Thymus (tissue), 14 donors: ENCODE measurements around the gene FAM83B. TPM values are rescaled to one million over a fixed set of nuclear protein-coding genes. Genes with fewer than 3 reads are reported as not detected.
"Not testable (repeated sequence)": the region's sequence is repeated elsewhere in the genome, so short reads cannot be mapped to it uniquely, and the experiment has no call there.

Source experiments
- DNase-seq, 9 donors: peaks; one replicate each; pipeline ENCODE4 v3.0.0-alpha.2; 2013; ENCODE audit warnings: low spot score in 9 of 9, low read depth in 6 of 9, missing footprints in 1 of 9
- H3K27ac ChIP-seq, 2 donors: one replicate each; pipeline ENCODE4 v1.5.1; 2013; ENCODE audit warnings: control low read depth in 1 of 2, low read depth in 1 of 2, low read length in 1 of 2, mild to moderate bottlenecking in 1 of 2, moderate library complexity in 1 of 2
- H3K27me3 ChIP-seq, 2 donors: one replicate each; pipeline ENCODE4 v1.5.1; 2013; ENCODE audit warnings: low read length in 1 of 2; ENCODE audit not compliant: control insufficient read depth in 2 of 2, insufficient read depth in 1 of 2
- H3K36me3 ChIP-seq, 2 donors: one replicate each; pipeline ENCODE4 v1.5.1; 2013; ENCODE audit warnings: low read length in 1 of 2, mild to moderate bottlenecking in 1 of 2, moderate library complexity in 1 of 2; ENCODE audit not compliant: control insufficient read depth in 2 of 2, insufficient read depth in 2 of 2
- H3K4me1 ChIP-seq, 2 donors: one replicate each; pipeline ENCODE4 v1.5.1; 2013; ENCODE audit warnings: low read length in 2 of 2; ENCODE audit not compliant: control insufficient read depth in 2 of 2, insufficient read depth in 2 of 2
- H3K4me3 ChIP-seq, 2 donors: one replicate each; pipeline ENCODE4 v1.5.1; 2013; ENCODE audit warnings: low read length in 2 of 2, control low read depth in 1 of 2, mild to moderate bottlenecking in 1 of 2
- H3K9me3 ChIP-seq, 2 donors: one replicate each; pipeline ENCODE4 v1.5.1; 2013; ENCODE audit warnings: low read length in 1 of 2, mild to moderate bottlenecking in 1 of 2; ENCODE audit not compliant: control insufficient read depth in 2 of 2, insufficient read depth in 1 of 2
- WGBS: extraction: QIAGEN DNeasy Blood & Tissue Kit; methylation state at CpG from one replicate; pipeline ENCODE4 v1.1.7; 2013; 5-methylcytosine and 5-hydroxymethylcytosine counted together
- long read RNA-seq, 10 donors: transcript quantifications; one replicate each; lab custom pipeline, GENCODE V29; 2026
- polyA plus RNA-seq: library from polyadenylated mRNA; stranded (reverse); fragments of 200-250 nt; gene quantifications from one replicate; pipeline ENCODE4 v1.2.3, GENCODE V29; 2013
- total RNA-seq: library from RNA; stranded (reverse); fragments of 120-200 nt; gene quantifications from one replicate; pipeline ENCODE4 v1.2.4, GENCODE V29; 2013
- donor health status: healthy.

FAM83B gene
- total RNA-seq: 6.6 TPM
- polyA plus RNA-seq: 2.0 TPM
- long read RNA-seq, donor 1: 0 reads
- long read RNA-seq, donor 2: 0 reads
- long read RNA-seq, donor 3: 0 reads
- long read RNA-seq, donor 4: 0 reads
- long read RNA-seq, donor 5: 0 reads
- long read RNA-seq, donor 6: 0 reads
- long read RNA-seq, donor 7: 0 reads
- long read RNA-seq, donor 8: 0 reads
- long read RNA-seq, donor 9, partial matches to known transcripts: 0 of 1 reads
- long read RNA-seq, donor 9, other reads (novel, unspliced or antisense): 0 of 1 reads
- long read RNA-seq, donor 10: 0 reads

GRCh38 chr6:54846243-54846856, at the start of gene FAM83B:
FAM83B (plus strand) TSS chr6:54846771; CDS start chr6:54870247, 23,476 bp downstream.
- DNase-seq: peak in 3 of 9 donors; percentile 9 to 26 (median 22)
- Histone ChIP-seq H3K27ac (peak within 1 kb of the TSS; percentile 69), H3K9me3 (peaks cover 0 to 1% of the 10 kb centered on the region in 2 donors), H3K4me3 (peak within 1 kb of the TSS; percentile 34 to 37), H3K4me1 (no peaks in the 10 kb centered on the region), H3K36me3 (no peaks in the 10 kb centered on the region), H3K27me3 (peaks cover 12 to 31% of the 10 kb centered on the region in 2 donors)
- WGBS: 18% methylated on average over 50 of the region's 50 CpGs

- not testable (repeated sequence) for H3K36me3 ChIP-seq, H3K27me3 ChIP-seq, H3K9me3 ChIP-seq, DNase-seq, H3K4me3 ChIP-seq, H3K4me1 ChIP-seq, H3K27ac ChIP-seq
These were observed 49.7 kb upstream of the FAM83B start for GRCh38 chr6:54796918-54797317.

GRCh38 chr6:54800050-54800600, 46.4 kb upstream of the FAM83B start:
- no peaks in the 10 kb centered on the region for H3K4me1 ChIP-seq
- no peak overlapping the region for H3K27ac ChIP-seq
- H3K27me3 ChIP-seq: no peaks in the 10 kb centered on the region
- H3K36me3 ChIP-seq: no peaks in the 10 kb centered on the region
- H3K9me3 ChIP-seq: no peaks in the 10 kb centered on the region
- no peak overlapping the region for H3K4me3 ChIP-seq
- no peak for DNase-seq
- 91% methylated on average over 4 of the region's 4 CpGs for WGBS

GRCh38 chr6:54801244-54801643, 45.3 kb upstream of the FAM83B start:
- Histone ChIP-seq H3K27me3 (no peaks in the 10 kb centered on the region), H3K4me1 (no peaks in the 10 kb centered on the region), H3K27ac (no peak overlapping the region), H3K9me3 (no peaks in the 10 kb centered on the region), H3K36me3 (no peaks in the 10 kb centered on the region), H3K4me3 (no peak overlapping the region)
- DNase-seq: no peak

- Histone ChIP-seq H3K27me3 (no peaks in the 10 kb centered on the region), H3K4me1 (no peaks in the 10 kb centered on the region)
- no peak for DNase-seq
These were observed 44.9 kb upstream of the FAM83B start for GRCh38 chr6:54801669-54802068.

GRCh38 chr6:54802775-54803634, 43.6 kb upstream of the FAM83B start:
- Histone ChIP-seq H3K4me3 (no peak overlapping the region), H3K36me3 (no peaks in the 10 kb centered on the region), H3K27ac (no peak overlapping the region), H3K4me1 (no peaks in the 10 kb centered on the region), H3K9me3 (no peaks in the 10 kb centered on the region), H3K27me3 (no peaks in the 10 kb centered on the region)
- WGBS: 80% methylated on average over 5 of the region's 5 CpGs
- no peak for DNase-seq

More at GRCh38 chr6:54801669-54802068, 44.9 kb upstream of the FAM83B start:
- Histone ChIP-seq H3K4me3 (no peak overlapping the region), H3K9me3 (no peaks in the 10 kb centered on the region), H3K36me3 (no peaks in the 10 kb centered on the region), H3K27ac (no peak overlapping the region)
- 95% methylated on average over 1 of the region's 1 CpG for WGBS

- Histone ChIP-seq H3K27me3 (no peaks in the 10 kb centered on the region), H3K4me1 (no peaks in the 10 kb centered on the region), H3K36me3 (no peaks in the 10 kb centered on the region), H3K9me3 (no peaks in the 10 kb centered on the region), H3K4me3 (no peak overlapping the region), H3K27ac (no peak overlapping the region)
- 89% methylated on average over 1 of the region's 1 CpG for WGBS
- DNase-seq: no peak
These were observed 41.5 kb upstream of the FAM83B start for GRCh38 chr6:54805077-54805476.

- Histone ChIP-seq H3K4me1 (no peaks in the 10 kb centered on the region), H3K27me3 (no peaks in the 10 kb centered on the region), H3K4me3 (no peak overlapping the region), H3K36me3 (no peaks in the 10 kb centered on the region), H3K27ac (no peak overlapping the region), H3K9me3 (no peaks in the 10 kb centered on the region)
- DNase-seq: no peak
These were observed 36.4 kb upstream of the FAM83B start for GRCh38 chr6:54810147-54810546.

GRCh38 chr6:54813892-54814291, 32.7 kb upstream of the FAM83B start:
- no peak for DNase-seq
- H3K4me1 ChIP-seq: no peaks in the 10 kb centered on the region
- WGBS: 97% methylated on average over 3 of the region's 3 CpGs

More at GRCh38 chr6:54813892-54814291, 32.7 kb upstream of the FAM83B start:
- Histone ChIP-seq H3K4me3 (no peak overlapping the region), H3K9me3 (no peaks in the 10 kb centered on the region), H3K36me3 (no peaks in the 10 kb centered on the region), H3K27ac (no peak overlapping the region), H3K27me3 (no peaks in the 10 kb centered on the region)
